ENCODE data around the gene CELF2. TPM values are rescaled to one million over a fixed set of nuclear protein-coding genes. Genes with fewer than 3 reads are reported as not detected.

The CELF2 gene
- total RNA-seq, 1 experiment from 2014 or later, result 28.7 TPM

GRCh38 chr10:11161910-11162309, 144.2 kb downstream of the CELF2 start:
- no peak for TF ChIP-seq CTCF (conservative IDR thresholded peaks at IDR 0.05)
- no peak overlapping the region for H3K4me3 Mint-ChIP-seq
- peaks cover 2% of the 10 kb centered on the region for H3K27me3 Mint-ChIP-seq (ENCODE audit: low read depth)
- no peak overlapping the region for H3K27ac Mint-ChIP-seq
- Histone ChIP-seq H3K14ac (ENCODE audit: insufficient read depth, low read length) (no peak overlapping the region), H2BK15ac (ENCODE audit: low read depth, low read length) (no peak overlapping the region), H4K91ac (ENCODE audit: insufficient read length, low read depth, low read length) (no peak overlapping the region), H3K9ac (ENCODE audit: extremely low read depth, insufficient read length, low read length) (no peak overlapping the region), H2BK120ac (ENCODE audit: low read depth, low read length, poor library complexity, severe bottlenecking) (no peak overlapping the region), H3K4ac (ENCODE audit: low read depth, low read length) (no peak overlapping the region), H3K79me2 (ENCODE audit: insufficient read depth, low read length) (peaks cover 1% of the 10 kb centered on the region; the same call in 1 of the 2 replicates), H3K4me1 (ENCODE audit: insufficient read depth, low read length) (peaks cover under 1% of the 10 kb centered on the region; the same call in 1 of the 2 replicates), H2BK20ac (ENCODE audit: low read depth, low read length, poor library complexity, severe bottlenecking) (no peak overlapping the region), H3K79me1 (ENCODE audit: insufficient read depth, low read depth, low read length, poor library complexity, severe bottlenecking) (no peaks in the 10 kb centered on the region), H3T11ph (ENCODE audit: low read length) (no peak overlapping the region), H3K18ac (ENCODE audit: insufficient read length, low read depth, low read length) (no peak overlapping the region), H2BK12ac (ENCODE audit: insufficient read length, low read depth, low read length) (no peak overlapping the region), H2AFZ (ENCODE audit: low read length) (no peak overlapping the region), H3K27ac (ENCODE audit: insufficient read length, low read depth, low read length) (no peak overlapping the region), H3K56ac (ENCODE audit: insufficient read length, low read depth, low read length) (no peak overlapping the region), H4K5ac (ENCODE audit: insufficient read length, low read depth, low read length) (no peak overlapping the region), H3K4me2 (ENCODE audit: insufficient read depth, insufficient read length, low read length) (no peak overlapping the region), H4K8ac (replicated peaks; ENCODE audit: insufficient read length, low read depth, low read length) (no peak overlapping the region), H3K23me2 (ENCODE audit: insufficient read length, low read depth, low read length, poor library complexity, severe bottlenecking) (peaks cover 13% of the 10 kb centered on the region), H3K23ac (ENCODE audit: insufficient read length, low read depth, low read length) (no peak overlapping the region), H3K9me3 (ENCODE audit: control insufficient read depth, low read depth, low read length) (peaks cover 5% of the 10 kb centered on the region), H3K27me3 (ENCODE audit: insufficient read depth, low read length) (no peaks in the 10 kb centered on the region), H2AK5ac (ENCODE audit: insufficient read length, low read length) (no peak overlapping the region), H2BK5ac (ENCODE audit: insufficient read length, low read length) (no peak overlapping the region), H4K20me1 (ENCODE audit: control insufficient read depth, insufficient read depth, insufficient read length) (no peaks in the 10 kb centered on the region)
- H3K36me3 Mint-ChIP-seq (ENCODE audit: insufficient read depth in 1 of 3, low read depth in 3 of 3), result peaks cover 10 to 17% (median 13%) of the 10 kb centered on the region in 3 experiments; a peak in 6 of 7 replicates
- DNase-seq, result no peak
- peaks cover 47 to 48% of the 10 kb centered on the region in 2 experiments for H3K4me1 Mint-ChIP-seq
- no CpG with 5 or more reads among the region's 10 CpGs for WGBS (ENCODE audit: extremely low coverage, insufficient read length, low lambda C conversion rate)
- peaks cover 14% of the 10 kb centered on the region in 2 experiments for H3K9me3 Mint-ChIP-seq
